GM18907 (cell line): ENCODE results near the gene SFN.

ENCODE experiments used
- ATAC-seq: cut with Tn5 transposase; IDR thresholded peaks from one replicate; pipeline ENCODE4 v1.9.1; 2021; ENCODE audit warnings: mild to moderate bottlenecking, moderate library complexity; ENCODE audit not compliant: unreplicated experiment

Gene SFN

GRCh38 chr1:26910343-26911160 lies 47.6 kb downstream of the SFN start:
- no peak for ATAC-seq

- ATAC-seq = no peak
Measured at GRCh38 chr1:26911399-26912146, 48.6 kb downstream of the SFN start.

GRCh38 chr1:26912147-26912490 lies 49.2 kb downstream of the SFN start:
- ATAC-seq = no peak

GRCh38 chr1:26913389-26913753 lies 50.4 kb downstream of the SFN start:
- no peak for ATAC-seq
